Measurements from ENCODE around the gene NAT16. TPM values are rescaled to one million over a fixed set of nuclear protein-coding genes. Genes with fewer than 3 reads are reported as not detected.
A peak's percentile ranks its signal among the peaks of the same experiment; 100 is the strongest.

NAT16 gene
- total and polyA plus RNA-seq, 2 experiments from 2014 or later = 0.21 to 0.31 TPM

DNA sequence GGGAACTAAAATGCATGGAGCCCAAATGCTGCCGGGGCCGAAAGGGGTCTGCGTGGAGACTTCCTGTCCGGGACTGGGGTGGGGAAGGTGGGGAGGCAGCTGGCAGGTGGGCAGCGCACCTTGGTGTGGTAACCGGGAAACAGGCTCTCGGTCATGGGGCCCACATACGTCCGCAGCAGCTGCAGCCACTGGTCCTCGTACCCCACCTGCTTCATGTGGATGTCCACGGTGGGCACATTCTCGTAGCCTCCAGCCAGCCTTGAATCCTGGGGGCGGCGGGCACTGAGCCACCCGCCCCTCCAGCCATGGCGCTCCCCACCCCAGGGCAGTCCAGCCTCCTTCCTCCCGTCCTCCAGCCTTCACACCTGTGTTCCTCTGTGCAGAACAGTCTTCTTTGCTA, 27.4 kb upstream of the NAT16 start:
- Histone ChIP-seq H3K4me3 (no peak overlapping the region), H3F3A (replicated peaks; ENCODE audit: low read depth) (peaks cover 7% of the 10 kb centered on the region), H3K36me3 (ENCODE audit: insufficient read depth) (no peaks in the 10 kb centered on the region; the same call in 1 of the 2 replicates), H3K4me1 (ENCODE audit: insufficient read depth) (no peaks in the 10 kb centered on the region), H3K4me2 (no peak overlapping the region), H3K27ac (ENCODE audit: low read depth) (no peak overlapping the region), H3K9me2 (ENCODE audit: insufficient read depth) (no peaks in the 10 kb centered on the region), H3K79me2 (replicated peaks; ENCODE audit: insufficient read depth) (no peaks in the 10 kb centered on the region), H4K20me1 (replicated peaks; ENCODE audit: insufficient read depth) (no peaks in the 10 kb centered on the region), H3K27me3 (ENCODE audit: insufficient read depth) (peaks cover 5% of the 10 kb centered on the region), H2AFZ (no peak overlapping the region)
- TF ChIP-seq ZNF331 (CRISPR knock-in tag; IDR thresholded peaks at IDR 0.05; ENCODE audit: low read depth) (no peak), POLR2AphosphoS5 (IDR thresholded peaks at IDR 0.05; ENCODE audit: low read depth) (no peak), EZH2phosphoT487 (IDR thresholded peaks at IDR 0.05; ENCODE audit: unreplicated experiment) (no peak), JUNB (IDR thresholded peaks at IDR 0.05; ENCODE audit: unreplicated experiment) (no peak), ZNF114 (CRISPR knock-in tag; IDR thresholded peaks at IDR 0.05) (no peak), EZH2 (IDR thresholded peaks at IDR 0.05; ENCODE audit: low read depth, unreplicated experiment) (no peak), NANOG (IDR thresholded peaks at IDR 0.05; ENCODE audit: borderline replicate concordance) (no peak), STAT1 (IDR thresholded peaks at IDR 0.05; ENCODE audit: unreplicated experiment) (no peak), CREB1 (CRISPR knock-in tag; IDR thresholded peaks at IDR 0.05; ENCODE audit: low read depth) (no peak)
- TF ChIP-seq, protein P1, sequence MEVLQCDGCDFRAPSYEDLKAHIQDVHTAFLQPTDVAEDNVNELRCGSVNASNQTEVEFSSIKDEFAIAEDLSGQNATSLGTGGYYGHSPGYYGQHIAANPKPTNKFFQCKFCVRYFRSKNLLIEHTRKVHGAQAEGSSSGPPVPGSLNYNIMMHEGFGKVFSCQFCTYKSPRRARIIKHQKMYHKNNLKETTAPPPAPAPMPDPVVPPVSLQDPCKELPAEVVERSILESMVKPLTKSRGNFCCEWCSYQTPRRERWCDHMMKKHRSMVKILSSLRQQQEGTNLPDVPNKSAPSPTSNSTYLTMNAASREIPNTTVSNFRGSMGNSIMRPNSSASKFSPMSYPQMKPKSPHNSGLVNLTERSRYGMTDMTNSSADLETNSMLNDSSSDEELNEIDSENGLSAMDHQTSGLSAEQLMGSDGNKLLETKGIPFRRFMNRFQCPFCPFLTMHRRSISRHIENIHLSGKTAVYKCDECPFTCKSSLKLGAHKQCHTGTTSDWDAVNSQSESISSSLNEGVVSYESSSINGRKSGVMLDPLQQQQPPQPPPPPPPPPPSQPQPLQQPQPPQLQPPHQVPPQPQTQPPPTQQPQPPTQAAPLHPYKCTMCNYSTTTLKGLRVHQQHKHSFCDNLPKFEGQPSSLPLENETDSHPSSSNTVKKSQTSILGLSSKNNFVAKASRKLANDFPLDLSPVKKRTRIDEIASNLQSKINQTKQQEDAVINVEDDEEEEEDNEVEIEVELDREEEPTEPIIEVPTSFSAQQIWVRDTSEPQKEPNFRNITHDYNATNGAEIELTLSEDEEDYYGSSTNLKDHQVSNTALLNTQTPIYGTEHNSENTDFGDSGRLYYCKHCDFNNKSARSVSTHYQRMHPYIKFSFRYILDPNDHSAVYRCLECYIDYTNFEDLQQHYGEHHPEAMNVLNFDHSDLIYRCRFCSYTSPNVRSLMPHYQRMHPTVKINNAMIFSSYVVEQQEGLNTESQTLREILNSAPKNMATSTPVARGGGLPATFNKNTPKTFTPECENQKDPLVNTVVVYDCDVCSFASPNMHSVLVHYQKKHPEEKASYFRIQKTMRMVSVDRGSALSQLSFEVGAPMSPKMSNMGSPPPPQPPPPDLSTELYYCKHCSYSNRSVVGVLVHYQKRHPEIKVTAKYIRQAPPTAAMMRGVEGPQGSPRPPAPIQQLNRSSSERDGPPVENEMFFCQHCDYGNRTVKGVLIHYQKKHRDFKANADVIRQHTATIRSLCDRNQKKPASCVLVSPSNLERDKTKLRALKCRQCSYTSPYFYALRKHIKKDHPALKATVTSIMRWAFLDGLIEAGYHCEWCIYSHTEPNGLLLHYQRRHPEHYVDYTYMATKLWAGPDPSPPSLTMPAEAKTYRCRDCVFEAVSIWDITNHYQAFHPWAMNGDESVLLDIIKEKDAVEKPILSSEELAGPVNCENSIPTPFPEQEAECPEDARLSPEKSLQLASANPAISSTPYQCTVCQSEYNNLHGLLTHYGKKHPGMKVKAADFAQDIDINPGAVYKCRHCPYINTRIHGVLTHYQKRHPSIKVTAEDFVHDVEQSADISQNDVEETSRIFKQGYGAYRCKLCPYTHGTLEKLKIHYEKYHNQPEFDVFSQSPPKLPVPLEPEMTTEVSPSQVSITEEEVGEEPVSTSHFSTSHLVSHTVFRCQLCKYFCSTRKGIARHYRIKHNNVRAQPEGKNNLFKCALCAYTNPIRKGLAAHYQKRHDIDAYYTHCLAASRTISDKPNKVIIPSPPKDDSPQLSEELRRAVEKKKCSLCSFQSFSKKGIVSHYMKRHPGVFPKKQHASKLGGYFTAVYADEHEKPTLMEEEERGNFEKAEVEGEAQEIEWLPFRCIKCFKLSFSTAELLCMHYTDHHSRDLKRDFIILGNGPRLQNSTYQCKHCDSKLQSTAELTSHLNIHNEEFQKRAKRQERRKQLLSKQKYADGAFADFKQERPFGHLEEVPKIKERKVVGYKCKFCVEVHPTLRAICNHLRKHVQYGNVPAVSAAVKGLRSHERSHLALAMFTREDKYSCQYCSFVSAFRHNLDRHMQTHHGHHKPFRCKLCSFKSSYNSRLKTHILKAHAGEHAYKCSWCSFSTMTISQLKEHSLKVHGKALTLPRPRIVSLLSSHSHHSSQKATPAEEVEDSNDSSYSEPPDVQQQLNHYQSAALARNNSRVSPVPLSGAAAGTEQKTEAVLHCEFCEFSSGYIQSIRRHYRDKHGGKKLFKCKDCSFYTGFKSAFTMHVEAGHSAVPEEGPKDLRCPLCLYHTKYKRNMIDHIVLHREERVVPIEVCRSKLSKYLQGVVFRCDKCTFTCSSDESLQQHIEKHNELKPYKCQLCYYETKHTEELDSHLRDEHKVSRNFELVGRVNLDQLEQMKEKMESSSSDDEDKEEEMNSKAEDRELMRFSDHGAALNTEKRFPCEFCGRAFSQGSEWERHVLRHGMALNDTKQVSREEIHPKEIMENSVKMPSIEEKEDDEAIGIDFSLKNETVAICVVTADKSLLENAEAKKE (CRISPR knock-in tag; IDR thresholded peaks at IDR 0.05) = no peak
- TF ChIP-seq, protein P2, sequence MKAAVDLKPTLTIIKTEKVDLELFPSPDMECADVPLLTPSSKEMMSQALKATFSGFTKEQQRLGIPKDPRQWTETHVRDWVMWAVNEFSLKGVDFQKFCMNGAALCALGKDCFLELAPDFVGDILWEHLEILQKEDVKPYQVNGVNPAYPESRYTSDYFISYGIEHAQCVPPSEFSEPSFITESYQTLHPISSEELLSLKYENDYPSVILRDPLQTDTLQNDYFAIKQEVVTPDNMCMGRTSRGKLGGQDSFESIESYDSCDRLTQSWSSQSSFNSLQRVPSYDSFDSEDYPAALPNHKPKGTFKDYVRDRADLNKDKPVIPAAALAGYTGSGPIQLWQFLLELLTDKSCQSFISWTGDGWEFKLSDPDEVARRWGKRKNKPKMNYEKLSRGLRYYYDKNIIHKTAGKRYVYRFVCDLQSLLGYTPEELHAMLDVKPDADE (IDR thresholded peaks at IDR 0.05) = no peak
- TF ChIP-seq, protein P3, sequence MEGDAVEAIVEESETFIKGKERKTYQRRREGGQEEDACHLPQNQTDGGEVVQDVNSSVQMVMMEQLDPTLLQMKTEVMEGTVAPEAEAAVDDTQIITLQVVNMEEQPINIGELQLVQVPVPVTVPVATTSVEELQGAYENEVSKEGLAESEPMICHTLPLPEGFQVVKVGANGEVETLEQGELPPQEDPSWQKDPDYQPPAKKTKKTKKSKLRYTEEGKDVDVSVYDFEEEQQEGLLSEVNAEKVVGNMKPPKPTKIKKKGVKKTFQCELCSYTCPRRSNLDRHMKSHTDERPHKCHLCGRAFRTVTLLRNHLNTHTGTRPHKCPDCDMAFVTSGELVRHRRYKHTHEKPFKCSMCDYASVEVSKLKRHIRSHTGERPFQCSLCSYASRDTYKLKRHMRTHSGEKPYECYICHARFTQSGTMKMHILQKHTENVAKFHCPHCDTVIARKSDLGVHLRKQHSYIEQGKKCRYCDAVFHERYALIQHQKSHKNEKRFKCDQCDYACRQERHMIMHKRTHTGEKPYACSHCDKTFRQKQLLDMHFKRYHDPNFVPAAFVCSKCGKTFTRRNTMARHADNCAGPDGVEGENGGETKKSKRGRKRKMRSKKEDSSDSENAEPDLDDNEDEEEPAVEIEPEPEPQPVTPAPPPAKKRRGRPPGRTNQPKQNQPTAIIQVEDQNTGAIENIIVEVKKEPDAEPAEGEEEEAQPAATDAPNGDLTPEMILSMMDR (conservative IDR thresholded peaks at IDR 0.05; ENCODE audit: low read depth in 2 of 2) = no peak
- TF ChIP-seq, protein P4, sequence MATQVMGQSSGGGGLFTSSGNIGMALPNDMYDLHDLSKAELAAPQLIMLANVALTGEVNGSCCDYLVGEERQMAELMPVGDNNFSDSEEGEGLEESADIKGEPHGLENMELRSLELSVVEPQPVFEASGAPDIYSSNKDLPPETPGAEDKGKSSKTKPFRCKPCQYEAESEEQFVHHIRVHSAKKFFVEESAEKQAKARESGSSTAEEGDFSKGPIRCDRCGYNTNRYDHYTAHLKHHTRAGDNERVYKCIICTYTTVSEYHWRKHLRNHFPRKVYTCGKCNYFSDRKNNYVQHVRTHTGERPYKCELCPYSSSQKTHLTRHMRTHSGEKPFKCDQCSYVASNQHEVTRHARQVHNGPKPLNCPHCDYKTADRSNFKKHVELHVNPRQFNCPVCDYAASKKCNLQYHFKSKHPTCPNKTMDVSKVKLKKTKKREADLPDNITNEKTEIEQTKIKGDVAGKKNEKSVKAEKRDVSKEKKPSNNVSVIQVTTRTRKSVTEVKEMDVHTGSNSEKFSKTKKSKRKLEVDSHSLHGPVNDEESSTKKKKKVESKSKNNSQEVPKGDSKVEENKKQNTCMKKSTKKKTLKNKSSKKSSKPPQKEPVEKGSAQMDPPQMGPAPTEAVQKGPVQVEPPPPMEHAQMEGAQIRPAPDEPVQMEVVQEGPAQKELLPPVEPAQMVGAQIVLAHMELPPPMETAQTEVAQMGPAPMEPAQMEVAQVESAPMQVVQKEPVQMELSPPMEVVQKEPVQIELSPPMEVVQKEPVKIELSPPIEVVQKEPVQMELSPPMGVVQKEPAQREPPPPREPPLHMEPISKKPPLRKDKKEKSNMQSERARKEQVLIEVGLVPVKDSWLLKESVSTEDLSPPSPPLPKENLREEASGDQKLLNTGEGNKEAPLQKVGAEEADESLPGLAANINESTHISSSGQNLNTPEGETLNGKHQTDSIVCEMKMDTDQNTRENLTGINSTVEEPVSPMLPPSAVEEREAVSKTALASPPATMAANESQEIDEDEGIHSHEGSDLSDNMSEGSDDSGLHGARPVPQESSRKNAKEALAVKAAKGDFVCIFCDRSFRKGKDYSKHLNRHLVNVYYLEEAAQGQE (IDR thresholded peaks at IDR 0.05; ENCODE audit: unreplicated experiment) = no peak
- Mint-ChIP-seq H3K36me3 (ENCODE audit: low read depth) (peaks cover 14% of the 10 kb centered on the region), H3K27ac (0 out of 2 replicates have a peak overlapping the region, but pooled peaks have one; percentile 39), H3K9me3 (no peaks in the 10 kb centered on the region), H3K27me3 (ENCODE audit: insufficient read depth, low read depth, poor library complexity) (peaks cover 7% of the 10 kb centered on the region), H3K4me3 (no peak overlapping the region; the same call in 2 of the 3 replicates), H3K4me1 (no peaks in the 10 kb centered on the region; the same call in 1 of the 3 replicates)
- no peak for ATAC-seq
- DNase-seq (ENCODE audit: low spot score) = no peak
